ENCODE measurements around the gene KRAS. TPM values are rescaled to one million over a fixed set of nuclear protein-coding genes. Genes with fewer than 3 reads are reported as not detected.

Gene KRAS
- total RNA-seq, 1 experiment from 2014 or later, result 47.5 TPM

DNA sequence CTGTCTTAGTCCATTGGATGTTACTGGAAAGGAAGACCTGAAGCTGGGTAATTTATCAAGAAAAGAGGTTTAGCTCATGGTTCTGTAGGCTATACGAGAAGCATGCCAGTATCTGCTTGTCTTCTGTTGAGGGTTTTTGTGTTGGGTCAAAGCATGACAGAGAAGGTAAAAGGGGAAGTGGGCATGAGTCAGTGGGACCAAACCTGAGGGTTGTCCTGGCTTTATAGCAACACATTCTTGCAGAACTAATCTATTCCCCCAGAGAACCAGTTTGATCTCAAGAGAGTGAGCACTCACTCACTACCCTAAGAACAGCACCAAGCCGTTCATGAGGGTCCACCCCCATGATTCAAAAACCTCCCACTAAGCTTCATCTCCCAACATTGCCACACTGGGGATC lies 19.0 kb upstream of the KRAS start:
- H2BK120ac ChIP-seq (ENCODE audit: low read depth, low read length, poor library complexity, severe bottlenecking), result no peak overlapping the region
- no peak overlapping the region for H3K56ac ChIP-seq (ENCODE audit: insufficient read length, low read depth, low read length)
- no peak overlapping the region for H2BK12ac ChIP-seq (ENCODE audit: insufficient read length, low read depth, low read length)
- no peak overlapping the region for H2BK5ac ChIP-seq (ENCODE audit: insufficient read length, low read length)
- no peaks in the 10 kb centered on the region for H4K20me1 ChIP-seq (ENCODE audit: control insufficient read depth, insufficient read depth, insufficient read length)
- no peaks in the 10 kb centered on the region for H3K9me3 ChIP-seq (ENCODE audit: control insufficient read depth, low read depth, low read length)
- H3K4me2 ChIP-seq (ENCODE audit: insufficient read depth, insufficient read length, low read length), result no peak overlapping the region
- no peak overlapping the region for H3K4ac ChIP-seq (ENCODE audit: low read depth, low read length)
- no peak overlapping the region for H2BK15ac ChIP-seq (ENCODE audit: low read depth, low read length)
- no peaks in the 10 kb centered on the region for H3K36me3 Mint-ChIP-seq (ENCODE audit: insufficient read depth in 1 of 3, low read depth in 3 of 3)
- H4K5ac ChIP-seq (ENCODE audit: insufficient read length, low read depth, low read length), result no peak overlapping the region
- no peak overlapping the region for H3K23ac ChIP-seq (ENCODE audit: insufficient read length, low read depth, low read length)
- H2BK20ac ChIP-seq (ENCODE audit: low read depth, low read length, poor library complexity, severe bottlenecking), result no peak overlapping the region
- DNase-seq, result no peak
- H3K9ac ChIP-seq (ENCODE audit: extremely low read depth, insufficient read length, low read length), result no peak overlapping the region
- no peak overlapping the region for H4K91ac ChIP-seq (ENCODE audit: insufficient read length, low read depth, low read length)
- TF ChIP-seq, protein P1, sequence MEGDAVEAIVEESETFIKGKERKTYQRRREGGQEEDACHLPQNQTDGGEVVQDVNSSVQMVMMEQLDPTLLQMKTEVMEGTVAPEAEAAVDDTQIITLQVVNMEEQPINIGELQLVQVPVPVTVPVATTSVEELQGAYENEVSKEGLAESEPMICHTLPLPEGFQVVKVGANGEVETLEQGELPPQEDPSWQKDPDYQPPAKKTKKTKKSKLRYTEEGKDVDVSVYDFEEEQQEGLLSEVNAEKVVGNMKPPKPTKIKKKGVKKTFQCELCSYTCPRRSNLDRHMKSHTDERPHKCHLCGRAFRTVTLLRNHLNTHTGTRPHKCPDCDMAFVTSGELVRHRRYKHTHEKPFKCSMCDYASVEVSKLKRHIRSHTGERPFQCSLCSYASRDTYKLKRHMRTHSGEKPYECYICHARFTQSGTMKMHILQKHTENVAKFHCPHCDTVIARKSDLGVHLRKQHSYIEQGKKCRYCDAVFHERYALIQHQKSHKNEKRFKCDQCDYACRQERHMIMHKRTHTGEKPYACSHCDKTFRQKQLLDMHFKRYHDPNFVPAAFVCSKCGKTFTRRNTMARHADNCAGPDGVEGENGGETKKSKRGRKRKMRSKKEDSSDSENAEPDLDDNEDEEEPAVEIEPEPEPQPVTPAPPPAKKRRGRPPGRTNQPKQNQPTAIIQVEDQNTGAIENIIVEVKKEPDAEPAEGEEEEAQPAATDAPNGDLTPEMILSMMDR (conservative IDR thresholded peaks at IDR 0.05), result no peak
- H3K4me1 Mint-ChIP-seq, result peaks cover 9 to 10% of the 10 kb centered on the region in 2 experiments
- no peak overlapping the region for H3T11ph ChIP-seq (ENCODE audit: low read length)
- H4K8ac ChIP-seq (replicated peaks; ENCODE audit: insufficient read length, low read depth, low read length), result no peak overlapping the region
- no peak overlapping the region for H3K18ac ChIP-seq (ENCODE audit: insufficient read length, low read depth, low read length)
- H3K27me3 Mint-ChIP-seq (ENCODE audit: low read depth), result no peaks in the 10 kb centered on the region
- H3K27ac ChIP-seq (ENCODE audit: insufficient read length, low read depth, low read length), result no peak overlapping the region
- H3K79me1 ChIP-seq (ENCODE audit: insufficient read depth, low read depth, low read length, poor library complexity, severe bottlenecking), result no peaks in the 10 kb centered on the region
- no peak overlapping the region for H3K27ac Mint-ChIP-seq
- H3K9me3 Mint-ChIP-seq, result no peaks in the 10 kb centered on the region
- H3K23me2 ChIP-seq (ENCODE audit: insufficient read length, low read depth, low read length, poor library complexity, severe bottlenecking), result no peaks in the 10 kb centered on the region
- peaks cover 1% of the 10 kb centered on the region; the same call in 1 of the 2 replicates for H3K4me1 ChIP-seq (ENCODE audit: insufficient read depth, low read length)
- no peak overlapping the region for H3K14ac ChIP-seq (ENCODE audit: insufficient read depth, low read length)
- no peaks in the 10 kb centered on the region for H3K79me2 ChIP-seq (ENCODE audit: insufficient read depth, low read length)
- no peak overlapping the region for H2AFZ ChIP-seq (ENCODE audit: low read length)
- H3K4me3 Mint-ChIP-seq, result no peak overlapping the region
- H2AK5ac ChIP-seq (ENCODE audit: insufficient read length, low read length), result no peak overlapping the region
- WGBS (ENCODE audit: extremely low coverage, insufficient read length, low lambda C conversion rate), result no CpG with 5 or more reads among the region's 2 CpGs
- H3K27me3 ChIP-seq (ENCODE audit: insufficient read depth, low read length), result no peaks in the 10 kb centered on the region
